Stimulated activated CD8-positive, alpha-beta memory T cell treated with anti-CD3 and anti-CD28 coated beads, Interleukin-7, amount 100 ng/mL, for 4 hours (primary cell): Measurements from ENCODE around the gene CAB39.

ENCODE experiments used
- DNase-seq, 2 donors: peaks; one replicate each; pipeline ENCODE4 v3.0.0-alpha.2; 2020; ENCODE audit warnings: low read depth in 2 of 2

The CAB39 gene

GRCh38 chr2:230821261-230821990 is 108.8 kb downstream of the CAB39 start:
- no peak for DNase-seq

- no peak for DNase-seq
Measured at GRCh38 chr2:230821991-230822520, 109.4 kb downstream of the CAB39 start.

GRCh38 chr2:230823264-230823964 is 110.8 kb downstream of the CAB39 start:
- no peak for DNase-seq

GRCh38 chr2:230824406-230824978 is 111.8 kb downstream of the CAB39 start:
- peak; percentile 25 to 39 for DNase-seq

GRCh38 chr2:230825354-230825753 is 112.7 kb downstream of the CAB39 start:
- DNase-seq = no peak

GRCh38 chr2:230827774-230828271 is 115.2 kb downstream of the CAB39 start:
- no peak for DNase-seq

- DNase-seq = no peak
Measured at GRCh38 chr2:230828272-230828961, 115.8 kb downstream of the CAB39 start.

- no peak for DNase-seq
Measured at GRCh38 chr2:230829293-230829692, 116.7 kb downstream of the CAB39 start.

- DNase-seq = no peak
Measured at GRCh38 chr2:230829959-230830358, 117.3 kb downstream of the CAB39 start.

GRCh38 chr2:230830428-230830827 is 117.8 kb downstream of the CAB39 start:
- no peak for DNase-seq

GRCh38 chr2:230840301-230840700 is 127.7 kb downstream of the CAB39 start:
- no peak for DNase-seq

GRCh38 chr2:230842473-230842872 is 129.8 kb downstream of the CAB39 start:
- DNase-seq = no peak

GRCh38 chr2:230843132-230843531 is 130.5 kb downstream of the CAB39 start:
- no peak for DNase-seq

- no peak for DNase-seq
Measured at GRCh38 chr2:230846360-230846759, 133.7 kb downstream of the CAB39 start.

GRCh38 chr2:230847883-230848388 is 135.3 kb downstream of the CAB39 start:
- peak; percentile 79 to 85 for DNase-seq

GRCh38 chr2:230849633-230850357 is 137.2 kb downstream of the CAB39 start:
- peak in 1 of 2 donors; percentile 55 for DNase-seq

- DNase-seq = no peak
Measured at GRCh38 chr2:230850358-230850658, 137.7 kb downstream of the CAB39 start.

- DNase-seq = no peak
Measured at GRCh38 chr2:230852113-230852512, 139.5 kb downstream of the CAB39 start.

GRCh38 chr2:230861552-230862255 is 149.1 kb downstream of the CAB39 start:
- no peak for DNase-seq

GRCh38 chr2:230862292-230862691 is 149.7 kb downstream of the CAB39 start:
- DNase-seq = no peak

- no peak for DNase-seq
Measured at GRCh38 chr2:230863031-230863430, 150.4 kb downstream of the CAB39 start.
